Parathyroid adenoma (tissue), 2 donors: ENCODE results near the gene DHRSX.

ENCODE experiments used
- H2AFZ ChIP-seq: fragments of 300-600 bp; sonication (generic); one replicate; pipeline ENCODE4 v1.7.0; 2017; ENCODE audit warnings: antibody characterized with exemption, mild to moderate bottlenecking
- H3K27ac ChIP-seq: fragments of 300-600 bp; sonication (generic); one replicate; pipeline ENCODE4 v1.7.0; 2017
- H3K27me3 ChIP-seq: fragments of 300-600 bp; sonication (generic); one replicate; pipeline ENCODE4 v1.7.0; 2017; ENCODE audit warnings: low read length; ENCODE audit not compliant: control insufficient read depth, insufficient read depth
- H3K36me3 ChIP-seq: fragments of 300-600 bp; sonication (generic); one replicate; pipeline ENCODE4 v1.7.0; 2017; ENCODE audit warnings: low read length; ENCODE audit not compliant: control insufficient read depth, insufficient read depth
- H3K4me1 ChIP-seq: fragments of 300-600 bp; sonication (generic); one replicate; pipeline ENCODE4 v1.7.0; 2017; ENCODE audit warnings: control low read depth
- H3K4me2 ChIP-seq: fragments of 300-600 bp; sonication (generic); one replicate; pipeline ENCODE4 v1.7.0; 2017; ENCODE audit warnings: low read length
- H3K4me3 ChIP-seq: fragments of 300-600 bp; sonication (generic); one replicate; pipeline ENCODE4 v1.7.0; 2017; ENCODE audit warnings: low read depth, low read length
- H3K79me2 ChIP-seq: fragments of 300-600 bp; sonication (generic); one replicate; pipeline ENCODE4 v1.7.0; 2017; ENCODE audit warnings: control low read depth
- H3K9ac ChIP-seq: fragments of 300-600 bp; sonication (generic); one replicate; pipeline ENCODE4 v1.7.0; 2017; ENCODE audit warnings: mild to moderate bottlenecking
- H3K9me3 ChIP-seq: fragments of 300-600 bp; sonication (generic); one replicate; pipeline ENCODE4 v1.7.0; 2017; ENCODE audit warnings: low read length; ENCODE audit not compliant: control insufficient read depth
- CTCF ChIP-seq: fragments of 300-600 bp; sonication (generic); IDR thresholded peaks from one replicate; pipeline ENCODE4 v1.7.0; 2017; ENCODE audit warnings: antibody characterized with exemption, mild to moderate bottlenecking
- donor health status: primary hyperparathyroidism.

Gene DHRSX

GRCh38 chrX:2401201-2401589 lies 99.6 kb downstream of the DHRSX start:
- Histone ChIP-seq H3K4me2 (no peak overlapping the region), H2AFZ (no peak overlapping the region), H3K36me3 (no peaks in the 10 kb centered on the region), H3K4me3 (no peak overlapping the region), H3K9ac (no peak overlapping the region), H3K79me2 (no peaks in the 10 kb centered on the region), H3K9me3 (no peaks in the 10 kb centered on the region), H3K4me1 (no peaks in the 10 kb centered on the region), H3K27me3 (no peaks in the 10 kb centered on the region), H3K27ac (no peak overlapping the region)
- TF ChIP-seq CTCF, result no peak

GRCh38 chrX:2398064-2398656 lies 102.6 kb downstream of the DHRSX start:
- Histone ChIP-seq H2AFZ (no peak overlapping the region), H3K4me3 (no peak overlapping the region), H3K4me2 (no peak overlapping the region), H3K9ac (no peak overlapping the region), H3K9me3 (no peaks in the 10 kb centered on the region), H3K4me1 (no peaks in the 10 kb centered on the region), H3K27me3 (no peaks in the 10 kb centered on the region), H3K79me2 (no peaks in the 10 kb centered on the region), H3K27ac (no peak overlapping the region), H3K36me3 (no peaks in the 10 kb centered on the region)
- no peak for TF ChIP-seq CTCF

GRCh38 chrX:2397229-2398063 lies 103.3 kb downstream of the DHRSX start:
- Histone ChIP-seq H3K27me3 (no peaks in the 10 kb centered on the region), H3K9ac (no peak overlapping the region), H2AFZ (no peak overlapping the region), H3K36me3 (no peaks in the 10 kb centered on the region), H3K27ac (no peak overlapping the region), H3K9me3 (no peaks in the 10 kb centered on the region), H3K79me2 (no peaks in the 10 kb centered on the region), H3K4me3 (no peak overlapping the region), H3K4me1 (no peaks in the 10 kb centered on the region), H3K4me2 (no peak overlapping the region)
- TF ChIP-seq CTCF, result no peak

DNA sequence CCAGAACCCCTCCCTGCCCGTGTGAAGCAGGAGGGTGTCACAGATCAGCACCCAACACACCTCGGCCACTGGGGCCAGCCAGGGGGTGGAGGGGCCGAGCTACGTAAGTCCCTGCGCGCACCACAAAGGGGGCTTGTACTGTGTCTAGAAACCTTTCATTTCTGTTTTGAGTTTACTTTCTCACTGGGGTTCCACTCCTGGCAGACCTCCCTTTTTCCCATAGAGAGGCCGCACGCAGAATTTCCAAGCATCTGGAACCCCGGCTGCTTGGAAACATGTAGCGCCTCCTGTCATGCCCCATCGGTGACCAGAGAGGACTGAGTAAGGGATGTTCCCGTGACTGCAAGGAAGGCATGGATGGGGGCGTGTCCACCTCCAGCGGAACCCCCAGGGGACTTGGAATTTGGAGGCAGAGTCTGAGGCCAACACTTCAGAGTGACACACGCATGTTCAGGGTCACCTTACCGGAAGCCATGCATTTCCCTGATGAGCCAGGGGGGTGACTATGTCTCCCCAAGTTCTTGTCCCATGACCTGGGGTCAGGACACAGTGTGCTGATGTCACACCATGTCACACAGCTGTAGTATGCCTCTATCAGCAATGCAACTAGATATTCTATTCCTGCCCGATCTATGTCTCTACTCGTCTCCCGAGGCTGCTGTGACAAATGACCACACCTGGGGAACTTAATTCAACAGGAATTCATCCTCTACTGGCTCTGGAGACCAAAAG lies 105.3 kb downstream of the DHRSX start:
- H3K9me3 ChIP-seq, result no peaks in the 10 kb centered on the region
- H3K4me1 ChIP-seq, result no peaks in the 10 kb centered on the region
- no peak overlapping the region for H2AFZ ChIP-seq
- H3K79me2 ChIP-seq, result no peaks in the 10 kb centered on the region
- no peaks in the 10 kb centered on the region for H3K36me3 ChIP-seq
- no peak overlapping the region for H3K9ac ChIP-seq
- H3K27ac ChIP-seq, result no peak overlapping the region
- no peak for TF ChIP-seq CTCF
- no peaks in the 10 kb centered on the region for H3K27me3 ChIP-seq
- H3K4me3 ChIP-seq, result no peak overlapping the region
- H3K4me2 ChIP-seq, result no peak overlapping the region
